22Rv1 (cell line): Measurements from ENCODE around the gene SH3RF3.

Experiments
- CTCF ChIP-seq: fragments of 450-650 bp; IDR thresholded peaks from 2 replicates; pipeline ENCODE4 v1.5.1; 2017; ENCODE audit warnings: mild to moderate bottlenecking
- ZFX ChIP-seq: fragments of 450-650 bp; IDR thresholded peaks from 2 replicates; pipeline ENCODE4 v1.6.1; 2017; ENCODE audit warnings: antibody characterized with exemption, borderline replicate concordance

GRCh38 chr2:109141006-109141600 lies 12.1 kb downstream of the SH3RF3 start:
- TF ChIP-seq CTCF = no peak
- TF ChIP-seq ZFX = no peak
